Measurements from ENCODE around the gene ATF6.
"Not testable (repeated sequence)": the region's sequence is repeated elsewhere in the genome, so short reads cannot be mapped to it uniquely, and the experiment has no call there.

The ATF6 gene

GRCh38 chr1:161832299-161832907, 66.3 kb downstream of the ATF6 start:
- DNase-seq (ENCODE audit: low read depth), result not testable (repeated sequence)

GRCh38 chr1:161834967-161835550, 68.9 kb downstream of the ATF6 start:
- no peak for DNase-seq (ENCODE audit: low read depth)

- no peak for DNase-seq (ENCODE audit: low read depth)
Observed at GRCh38 chr1:161836018-161836417, 69.9 kb downstream of the ATF6 start.

GRCh38 chr1:161838362-161838761, 72.2 kb downstream of the ATF6 start:
- no peak for DNase-seq (ENCODE audit: low read depth)

- DNase-seq (ENCODE audit: low read depth), result no peak
Observed at GRCh38 chr1:161838885-161839284, 72.8 kb downstream of the ATF6 start.

GRCh38 chr1:161839591-161839990, 73.5 kb downstream of the ATF6 start:
- no peak for DNase-seq (ENCODE audit: low read depth)

- no peak for DNase-seq (ENCODE audit: low read depth)
Observed at GRCh38 chr1:161840363-161840762, 74.2 kb downstream of the ATF6 start.

GRCh38 chr1:161843156-161843555, 77.0 kb downstream of the ATF6 start:
- no peak for DNase-seq (ENCODE audit: low read depth)

GRCh38 chr1:161844696-161845095, 78.6 kb downstream of the ATF6 start:
- DNase-seq (ENCODE audit: low read depth), result no peak

- no peak for DNase-seq (ENCODE audit: low read depth)
Observed at GRCh38 chr1:161848676-161849075, 82.6 kb downstream of the ATF6 start.

GRCh38 chr1:161849518-161849917, 83.4 kb downstream of the ATF6 start:
- DNase-seq (ENCODE audit: low read depth), result no peak

- no peak for DNase-seq (ENCODE audit: low read depth)
Observed at GRCh38 chr1:161855260-161855659, 89.1 kb downstream of the ATF6 start.

- DNase-seq (ENCODE audit: low read depth), result no peak
Observed at GRCh38 chr1:161858271-161858670, 92.2 kb downstream of the ATF6 start.

GRCh38 chr1:161863549-161863948, 97.4 kb downstream of the ATF6 start:
- DNase-seq (ENCODE audit: low read depth), result no peak

- DNase-seq (ENCODE audit: low read depth), result no peak
Observed at GRCh38 chr1:161864577-161864976, 98.5 kb downstream of the ATF6 start.

- no peak for DNase-seq (ENCODE audit: low read depth)
Observed at GRCh38 chr1:161866241-161866640, 100.1 kb downstream of the ATF6 start.

GRCh38 chr1:161868832-161869231, 102.7 kb downstream of the ATF6 start:
- no peak for DNase-seq (ENCODE audit: low read depth)

- no peak for DNase-seq (ENCODE audit: low read depth)
Observed at GRCh38 chr1:161869291-161869690, 103.2 kb downstream of the ATF6 start.

GRCh38 chr1:161872506-161872905, 106.4 kb downstream of the ATF6 start:
- DNase-seq (ENCODE audit: low read depth), result no peak

GRCh38 chr1:161879261-161879660, 113.1 kb downstream of the ATF6 start:
- no peak for DNase-seq (ENCODE audit: low read depth)

GRCh38 chr1:161884475-161884874, 118.4 kb downstream of the ATF6 start:
- no peak for DNase-seq (ENCODE audit: low read depth)

- no peak for DNase-seq (ENCODE audit: low read depth)
Observed at GRCh38 chr1:161885003-161885402, 118.9 kb downstream of the ATF6 start.

- DNase-seq (ENCODE audit: low read depth), result no peak
Observed at GRCh38 chr1:161885759-161886158, 119.6 kb downstream of the ATF6 start.

GRCh38 chr1:161886589-161886988, 120.5 kb downstream of the ATF6 start:
- no peak for DNase-seq (ENCODE audit: low read depth)
